ENCODE measurements around the gene TSPAN31.

DNA sequence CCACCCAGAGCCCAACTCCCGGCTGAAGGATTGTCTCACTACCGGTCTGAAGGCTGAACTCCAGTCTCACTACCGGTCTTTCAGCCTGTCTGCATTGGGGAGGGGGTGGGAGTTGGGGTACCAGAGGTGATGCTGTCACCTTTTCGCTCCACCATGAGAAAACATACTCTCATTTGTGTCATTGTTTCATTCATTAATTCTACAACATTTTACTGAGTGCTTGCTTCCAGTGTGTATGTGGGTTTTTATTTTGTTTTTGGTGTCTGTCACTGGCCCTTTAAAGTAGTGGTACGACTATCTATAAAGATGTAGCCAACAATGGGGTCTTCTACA lies 7.8 kb downstream of the TSPAN31 start:
- TF ChIP-seq PPARA (CRISPR knock-in tag; IDR thresholded peaks at IDR 0.05; ENCODE audit: borderline replicate concordance): no peak
- TF ChIP-seq, protein P1, sequence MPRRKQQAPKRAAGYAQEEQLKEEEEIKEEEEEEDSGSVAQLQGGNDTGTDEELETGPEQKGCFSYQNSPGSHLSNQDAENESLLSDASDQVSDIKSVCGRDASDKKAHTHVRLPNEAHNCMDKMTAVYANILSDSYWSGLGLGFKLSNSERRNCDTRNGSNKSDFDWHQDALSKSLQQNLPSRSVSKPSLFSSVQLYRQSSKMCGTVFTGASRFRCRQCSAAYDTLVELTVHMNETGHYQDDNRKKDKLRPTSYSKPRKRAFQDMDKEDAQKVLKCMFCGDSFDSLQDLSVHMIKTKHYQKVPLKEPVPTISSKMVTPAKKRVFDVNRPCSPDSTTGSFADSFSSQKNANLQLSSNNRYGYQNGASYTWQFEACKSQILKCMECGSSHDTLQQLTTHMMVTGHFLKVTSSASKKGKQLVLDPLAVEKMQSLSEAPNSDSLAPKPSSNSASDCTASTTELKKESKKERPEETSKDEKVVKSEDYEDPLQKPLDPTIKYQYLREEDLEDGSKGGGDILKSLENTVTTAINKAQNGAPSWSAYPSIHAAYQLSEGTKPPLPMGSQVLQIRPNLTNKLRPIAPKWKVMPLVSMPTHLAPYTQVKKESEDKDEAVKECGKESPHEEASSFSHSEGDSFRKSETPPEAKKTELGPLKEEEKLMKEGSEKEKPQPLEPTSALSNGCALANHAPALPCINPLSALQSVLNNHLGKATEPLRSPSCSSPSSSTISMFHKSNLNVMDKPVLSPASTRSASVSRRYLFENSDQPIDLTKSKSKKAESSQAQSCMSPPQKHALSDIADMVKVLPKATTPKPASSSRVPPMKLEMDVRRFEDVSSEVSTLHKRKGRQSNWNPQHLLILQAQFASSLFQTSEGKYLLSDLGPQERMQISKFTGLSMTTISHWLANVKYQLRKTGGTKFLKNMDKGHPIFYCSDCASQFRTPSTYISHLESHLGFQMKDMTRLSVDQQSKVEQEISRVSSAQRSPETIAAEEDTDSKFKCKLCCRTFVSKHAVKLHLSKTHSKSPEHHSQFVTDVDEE (CRISPR knock-in tag; IDR thresholded peaks at IDR 0.05): no peak
- no peak for TF ChIP-seq ZNF565 (CRISPR knock-in tag; conservative IDR thresholded peaks at IDR 0.05; ENCODE audit: low read depth)

Data from SK-N-SH treated with all-trans-retinoic acid at 6 μM for 48 hours (cell line).